Motor neuron (in vitro differentiated cells): ENCODE measurements around the gene ZNF783. TPM values are rescaled to one million over a fixed set of nuclear protein-coding genes. Genes with fewer than 3 reads are reported as not detected.
"Not testable (repeated sequence)": the region's sequence is repeated elsewhere in the genome, so short reads cannot be mapped to it uniquely, and the experiment has no call there.

Experiments used
- ATAC-seq, 8 experiments: fragments of 200-7000 bp; cut with Tn5 transposase; replicated peaks in 6 of 8; 2 replicates each; pipeline ENCODE4 v1.8.0; 2021; ENCODE audit warnings: mild to moderate bottlenecking in 8 of 8, moderate library complexity in 8 of 8
- H3K27ac ChIP-seq, 2 donors: fragments of 250-450 bp; sonication (Bioruptor Pico); 2 replicates each; pipeline ENCODE4 v1.9.0; 2021; ENCODE audit warnings: antibody characterized with exemption in 2 of 2, mild to moderate bottlenecking in 2 of 2, moderate library complexity in 1 of 2
- H3K4me1 ChIP-seq, 2 donors: fragments of 250-450 bp; sonication (Bioruptor Pico); replicated peaks in 1 of 2; 2 replicates each; pipeline ENCODE4 v1.6.1; 2021; ENCODE audit warnings: antibody characterized with exemption in 2 of 2, mild to moderate bottlenecking in 2 of 2, moderate library complexity in 1 of 2
- H3K4me3 ChIP-seq, 5 donors: fragments of 250-450 bp; sonication (Bioruptor Pico); 2 replicates each; pipeline ENCODE4 v1.9.0; 2021; ENCODE audit warnings: antibody characterized with exemption in 5 of 5, mild to moderate bottlenecking in 5 of 5, moderate library complexity in 4 of 5
- WGBS, 10 experiments: fragments of 450-650 bp; shearing (Covaris generic); methylation state at CpG; one replicate each; pipeline ENCODE4 v1.0.0; 2022; 5-methylcytosine and 5-hydroxymethylcytosine counted together
- in situ Hi-C, 9 experiments: fragments of 400-800 bp; cut with MboI; loops; one replicate each; pipeline ENCODE4 v1.15.0; 2021; ENCODE audit warnings: low sequenced_read_pairs in 9 of 9, low pct_unique_long_range_greater_than_20kb in 2 of 9; ENCODE audit not compliant: unreplicated experiment in 9 of 9
- total RNA-seq, 8 experiments: library from RNA; unstranded; fragments of 300-600 nt; gene quantifications; 2 replicates each; pipeline versions ENCODE4 v1.2.3 to v1.2.4, GENCODE V29; 2022

ZNF783 gene
- total RNA-seq, 8 experiments from 2014 or later: 9.1 to 24.0 (median 13.5) TPM

- no peak for ATAC-seq
Observed at GRCh38 chr7:149248777-149249176, 13.2 kb upstream of the ZNF783 start.

GRCh38 chr7:149250151-149250550 is 11.8 kb upstream of the ZNF783 start:
- H3K4me3 ChIP-seq, H3K4me1 ChIP-seq, in situ Hi-C loops, H3K27ac ChIP-seq, ATAC-seq: not testable (repeated sequence)
- WGBS, 10 experiments: 90 to 100% (median 94%) methylated on average over 2 to 13 of the region's 18 CpGs; no CpG with 5 or more reads in 3 of the 10 experiments

More at GRCh38 chr7:149248777-149249176, 13.2 kb upstream of the ZNF783 start:
- 15 to 92% (median 75%) methylated on average over 1 to 3 of the region's 3 CpGs; no CpG with 5 or more reads in 1 of the 10 experiments for WGBS, 10 experiments
- Histone ChIP-seq H3K27ac (no peak overlapping the region), H3K4me1 (no peaks in the 10 kb centered on the region), H3K4me3 (no peak overlapping the region)
- in situ Hi-C loops: no loop called here

DNA sequence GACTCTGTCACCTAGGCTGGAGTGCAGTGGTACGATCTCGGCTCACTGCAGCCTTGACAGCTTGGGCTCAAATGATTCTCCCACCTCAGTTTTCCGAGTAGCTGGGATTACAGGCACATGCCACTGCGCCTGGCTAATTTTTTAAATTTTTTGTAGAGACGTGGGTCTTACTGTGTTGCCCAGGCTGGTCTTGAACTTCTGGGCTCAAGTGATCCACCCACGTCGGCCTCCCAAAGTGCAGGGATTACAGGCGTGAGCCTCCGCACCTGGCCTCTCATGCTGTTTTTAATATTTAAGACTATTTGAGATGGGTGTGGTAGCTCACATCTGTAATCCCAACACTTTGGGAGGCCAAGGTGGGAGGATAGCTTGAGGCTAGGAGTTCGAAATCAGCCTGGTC is 10.5 kb upstream of the ZNF783 start:
- WGBS, 10 experiments: 97 to 100% (median 100%) methylated on average over 1 to 6 of the region's 10 CpGs; no CpG with 5 or more reads in 3 of the 10 experiments
- H3K4me3 ChIP-seq, H3K4me1 ChIP-seq, ATAC-seq, in situ Hi-C loops, H3K27ac ChIP-seq: not testable (repeated sequence)

DNA sequence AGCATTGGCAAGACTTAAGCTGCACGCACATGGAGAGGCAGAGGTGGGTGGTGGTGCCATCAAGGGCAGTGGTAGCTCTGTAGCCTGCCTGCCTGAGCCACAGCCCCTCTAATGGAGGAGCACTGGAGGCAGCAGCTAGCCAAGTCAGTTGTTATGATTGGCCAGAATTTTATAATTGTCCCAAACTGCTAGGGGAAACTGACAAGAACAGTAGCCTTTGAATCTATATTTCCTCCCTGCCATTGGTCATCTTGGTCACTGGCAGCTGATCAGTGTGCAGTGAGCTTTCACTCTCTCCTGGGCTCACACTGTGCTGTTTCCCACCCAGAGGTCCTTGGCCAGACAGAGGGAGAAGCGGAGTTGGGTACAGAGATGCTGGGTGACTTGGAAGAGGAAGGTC is 9.6 kb upstream of the ZNF783 start:
- Histone ChIP-seq H3K27ac (no peak overlapping the region), H3K4me3 (no peak overlapping the region), H3K4me1 (no peaks in the 10 kb centered on the region)
- in situ Hi-C loops: no loop called here
- no peak for ATAC-seq
- 86 to 100% (median 100%) methylated on average over 1 to 2 of the region's 2 CpGs; no CpG with 5 or more reads in 5 of the 10 experiments for WGBS, 10 experiments

DNA sequence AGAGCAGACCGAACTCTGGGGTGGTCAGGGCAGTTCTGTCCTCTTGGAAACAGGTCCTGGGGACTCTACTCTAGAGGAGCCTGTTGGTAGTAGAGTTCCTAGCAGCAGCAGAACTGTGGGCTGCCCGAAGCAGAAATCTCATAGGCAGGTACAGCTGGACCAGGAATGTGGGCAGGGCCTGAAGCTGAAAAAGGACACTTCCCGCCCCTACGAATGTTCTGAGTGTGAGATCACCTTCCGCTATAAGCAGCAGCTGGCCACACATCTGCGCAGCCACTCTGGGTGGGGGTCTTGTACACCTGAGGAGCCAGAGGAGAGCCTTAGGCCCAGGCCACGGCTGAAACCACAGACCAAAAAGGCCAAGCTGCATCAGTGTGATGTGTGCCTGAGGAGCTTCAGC is 8.3 kb upstream of the ZNF783 start:
- no peak overlapping the region for H3K4me3 ChIP-seq
- ATAC-seq: no peak
- no peaks in the 10 kb centered on the region for H3K4me1 ChIP-seq
- WGBS, 10 experiments: 87 to 100% (median 100%) methylated on average over 1 to 5 of the region's 7 CpGs; no CpG with 5 or more reads in 5 of the 10 experiments
- no peak overlapping the region for H3K27ac ChIP-seq
- in situ Hi-C loops: no loop called here

- H3K27ac ChIP-seq: no peak overlapping the region
- no peaks in the 10 kb centered on the region for H3K4me1 ChIP-seq
- WGBS, 10 experiments: 73 to 100% (median 98%) methylated on average over 1 to 8 of the region's 16 CpGs; no CpG with 5 or more reads in 2 of the 10 experiments
- in situ Hi-C loops: no loop called here
- no peak for ATAC-seq
- no peak overlapping the region for H3K4me3 ChIP-seq
Observed at GRCh38 chr7:149254181-149254858, 7.7 kb upstream of the ZNF783 start.

- H3K4me1 ChIP-seq: no peaks in the 10 kb centered on the region
- H3K4me3 ChIP-seq: no peak overlapping the region
- no peak for ATAC-seq
- no peak overlapping the region for H3K27ac ChIP-seq
- WGBS, 10 experiments: 60 to 100% (median 98%) methylated on average over 1 to 4 of the region's 5 CpGs; no CpG with 5 or more reads in 2 of the 10 experiments
- in situ Hi-C loops: no loop called here
Observed at GRCh38 chr7:149255174-149255573, 6.8 kb upstream of the ZNF783 start.

DNA sequence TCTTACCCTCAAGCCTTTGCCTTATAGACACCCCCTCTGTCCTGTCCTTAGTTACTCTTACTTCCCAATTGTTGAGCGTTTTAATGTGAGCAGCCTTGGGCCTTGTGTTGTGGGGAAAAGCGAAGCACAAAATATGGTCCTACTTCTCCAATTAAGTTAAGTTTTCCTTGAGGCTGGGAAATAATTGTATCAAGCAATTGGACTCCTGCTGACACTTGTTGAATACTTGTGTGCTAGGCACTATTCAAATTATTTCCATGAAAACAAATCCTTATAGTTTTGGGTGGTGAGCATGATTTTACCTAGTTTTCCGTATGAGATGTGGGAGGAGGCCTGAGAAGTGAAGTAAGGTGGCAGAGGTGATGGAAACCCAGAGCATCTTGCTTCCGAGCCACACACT is 5.4 kb upstream of the ZNF783 start:
- Histone ChIP-seq H3K4me3 (no peak overlapping the region), H3K4me1 (no peaks in the 10 kb centered on the region), H3K27ac (no peak overlapping the region)
- in situ Hi-C loops: no loop called here
- WGBS, 10 experiments: 75 to 100% (median 99%) methylated on average over 1 to 4 of the region's 4 CpGs; no CpG with 5 or more reads in 4 of the 10 experiments
- no peak for ATAC-seq

DNA sequence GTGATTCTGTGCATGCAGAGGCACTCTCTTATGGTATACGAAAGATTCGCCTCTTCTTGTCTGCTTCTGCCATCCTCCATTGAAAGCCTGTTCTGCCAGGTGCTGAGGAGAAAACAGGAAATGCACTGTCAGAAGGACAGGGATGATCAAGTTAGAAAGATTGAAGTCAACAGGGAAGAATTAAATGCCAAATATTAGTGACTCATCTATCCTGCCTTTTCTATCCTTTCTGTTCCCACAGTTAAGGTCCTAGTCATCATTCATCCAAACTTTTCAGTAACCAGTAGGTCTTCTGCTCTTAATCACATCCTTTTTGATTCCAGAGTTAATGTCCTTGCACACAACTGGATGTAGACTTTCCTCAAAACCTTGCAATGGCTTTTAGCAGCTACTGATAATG is 4.8 kb upstream of the ZNF783 start:
- Histone ChIP-seq H3K27ac (no peak overlapping the region), H3K4me1 (no peaks in the 10 kb centered on the region), H3K4me3 (no peak overlapping the region)
- no peak for ATAC-seq
- 80 to 100% (median 100%) methylated on average over 1 to 2 of the region's 2 CpGs; no CpG with 5 or more reads in 6 of the 10 experiments for WGBS, 10 experiments
- in situ Hi-C loops: no loop called here

DNA sequence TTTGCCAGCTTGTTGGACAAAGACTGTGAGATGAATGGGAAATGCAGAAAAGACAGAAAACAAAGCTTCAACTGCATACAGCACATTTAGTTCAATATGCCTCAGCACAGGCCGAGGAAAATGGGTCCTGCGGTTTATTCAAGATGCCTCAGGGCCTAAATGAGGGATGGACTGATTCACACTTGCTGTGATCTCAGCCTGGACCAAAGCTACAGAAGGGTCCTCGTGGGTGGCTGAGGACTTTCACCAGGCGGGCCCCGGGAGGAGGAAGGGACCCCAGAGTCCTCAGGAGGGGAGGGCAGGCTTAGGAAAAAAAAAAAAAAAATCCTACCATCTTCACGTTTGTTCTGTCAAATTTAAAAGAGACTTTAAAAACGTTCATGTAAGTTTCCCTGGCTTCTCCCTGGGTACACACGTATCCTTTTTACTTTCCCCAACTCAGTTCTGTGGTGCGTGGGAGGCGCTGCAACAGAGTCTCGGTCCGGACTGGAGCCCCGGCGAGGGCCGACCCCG is 624 bp upstream of the ZNF783 start:
- Histone ChIP-seq H3K4me3 (peak overlapping the region; percentile 47 to 63 (median 53)), H3K27ac (peak overlapping the region; percentile 78 to 85), H3K4me1 (peaks cover 6 to 9% of the 10 kb centered on the region in 2 donors)
- peak; percentile 6 to 49 (median 20) for ATAC-seq
- 0 to 45% (median 10%) methylated on average over 1 to 11 of the region's 16 CpGs; no CpG with 5 or more reads in 2 of the 10 experiments for WGBS, 10 experiments
- in situ Hi-C loops: no loop called here

DNA sequence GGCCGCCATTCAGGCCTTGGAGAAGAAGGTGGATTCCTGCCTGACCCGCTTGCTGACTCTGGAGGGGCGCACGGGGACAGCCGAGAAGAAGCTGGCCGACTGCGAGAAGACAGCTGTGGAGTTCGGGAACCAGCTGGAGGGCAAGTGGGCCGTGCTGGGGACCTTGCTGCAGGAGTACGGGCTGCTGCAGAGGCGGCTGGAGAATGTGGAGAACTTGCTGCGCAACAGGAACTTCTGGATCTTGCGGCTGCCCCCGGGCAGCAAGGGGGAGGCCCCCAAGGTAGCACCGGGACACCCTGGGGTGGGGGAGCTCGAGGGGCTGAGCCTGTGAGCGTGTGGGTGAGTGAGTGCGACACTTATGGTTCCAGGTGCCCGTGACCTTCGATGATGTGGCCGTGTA is 4.5 kb downstream of the ZNF783 start:
- in situ Hi-C loops: no loop called here
- 93 to 97% methylated on average over 3 to 5 of the region's 21 CpGs; no CpG with 5 or more reads in 8 of the 10 experiments for WGBS, 10 experiments
- Histone ChIP-seq H3K27ac (no peak overlapping the region), H3K4me3 (no peak overlapping the region), H3K4me1 (peaks cover 6 to 9% of the 10 kb centered on the region in 2 donors)
- no peak for ATAC-seq

DNA sequence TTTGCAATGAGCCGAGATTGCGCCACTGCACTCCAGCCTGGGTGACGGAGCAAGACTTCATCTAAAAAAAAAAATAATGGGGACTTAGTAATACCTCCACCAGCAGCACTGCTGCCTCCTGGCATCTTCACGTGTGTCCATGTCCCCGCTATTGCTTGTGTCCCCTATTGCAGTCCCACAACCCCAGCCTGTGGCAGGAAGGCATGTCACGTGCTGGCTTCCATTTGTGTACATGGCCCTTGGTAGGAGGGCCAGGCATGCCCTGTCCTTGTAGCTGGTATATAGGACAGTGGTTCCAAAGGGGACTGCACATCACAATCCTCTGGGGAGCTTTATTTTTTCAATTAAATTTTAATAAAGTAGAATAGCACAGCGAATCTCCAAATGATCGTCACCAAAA is 5.7 kb downstream of the ZNF783 start:
- H3K4me3 ChIP-seq: no peak overlapping the region
- WGBS, 10 experiments: 86 to 100% (median 98%) methylated on average over 1 to 5 of the region's 8 CpGs; no CpG with 5 or more reads in 3 of the 10 experiments
- ATAC-seq: no peak
- peaks cover 3 to 6% of the 10 kb centered on the region in 2 donors for H3K4me1 ChIP-seq
- H3K27ac ChIP-seq: no peak overlapping the region
- in situ Hi-C loops: no loop called here

- H3K27ac ChIP-seq, H3K4me3 ChIP-seq, H3K4me1 ChIP-seq, in situ Hi-C loops, ATAC-seq: not testable (repeated sequence)
- WGBS, 10 experiments: 89 to 100% (median 95%) methylated on average over 1 to 7 of the region's 8 CpGs
Observed at GRCh38 chr7:149274424-149274823, 12.4 kb downstream of the ZNF783 start.
